Transverse colon (tissue), 4 donors: ENCODE measurements around the gene PPP1R1B.

Source experiments
- EP300 ChIP-seq: sonication (generic); formaldehyde crosslinking; IDR thresholded peaks from one replicate; pipeline ENCODE4 v1.6.1; 2017; ENCODE audit warnings: antibody characterized with exemption, low read depth
- POLR2A ChIP-seq: fragments of 450-650 bp; IDR thresholded peaks from one replicate; pipeline ENCODE4 v1.6.1; 2016; ENCODE audit warnings: antibody characterized with exemption, mild to moderate bottlenecking, moderate library complexity
- POLR2AphosphoS5 ChIP-seq, 3 donors: sonication (generic); formaldehyde crosslinking; IDR thresholded peaks; one replicate each; pipeline ENCODE4 v1.6.1; 2016; ENCODE audit warnings: antibody characterized with exemption in 3 of 3
- TF ChIP-seq, protein P1 (sequence below), 5 experiments: fragments of 200-600 bp in 3 of 5; fragments of 450-650 bp in 2 of 5; sonication (generic) in 3 of 5; IDR thresholded peaks; 1 replicate in 2 of 5; 2 replicates in 3 of 5; pipeline ENCODE4 v1.5.1; 2016 to 2017; ENCODE audit warnings: antibody characterized with exemption in 5 of 5, inconsistent platforms in 3 of 5, mild to moderate bottlenecking in 2 of 5, moderate library complexity in 1 of 5

DNA sequence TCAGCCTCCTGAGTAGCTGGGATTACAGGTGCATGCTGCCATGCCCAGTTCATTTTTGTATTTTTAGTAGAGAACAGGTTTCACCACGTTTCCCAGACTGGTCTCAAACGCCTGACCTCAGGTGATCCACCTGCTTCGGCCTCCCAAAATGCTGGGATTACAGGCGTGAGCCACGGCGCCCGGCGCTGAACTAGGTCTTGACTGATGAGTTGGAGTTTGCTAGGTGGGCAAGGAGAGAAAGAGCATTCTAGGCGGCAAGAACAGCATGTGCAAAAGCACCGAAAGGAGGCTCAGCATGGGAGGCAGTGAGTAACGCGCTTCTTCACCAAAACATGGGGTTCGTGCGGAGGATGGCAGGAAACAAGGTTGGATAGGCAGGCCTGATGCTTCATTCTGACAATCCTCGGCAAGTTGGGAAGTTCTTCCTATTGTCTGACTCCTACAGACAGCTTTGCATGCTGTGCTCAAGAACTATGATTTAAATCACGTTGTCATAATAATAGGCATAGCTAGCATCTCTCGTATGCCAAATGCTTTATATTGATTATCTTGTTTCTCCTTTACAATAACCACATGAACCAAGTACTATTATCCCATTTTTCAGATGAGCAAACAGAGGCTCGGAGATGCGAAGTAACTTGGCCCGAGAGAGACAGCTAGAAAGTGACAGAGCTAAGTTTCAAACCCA lies 45.5 kb upstream of the PPP1R1B start:
- TF ChIP-seq, protein P1, sequence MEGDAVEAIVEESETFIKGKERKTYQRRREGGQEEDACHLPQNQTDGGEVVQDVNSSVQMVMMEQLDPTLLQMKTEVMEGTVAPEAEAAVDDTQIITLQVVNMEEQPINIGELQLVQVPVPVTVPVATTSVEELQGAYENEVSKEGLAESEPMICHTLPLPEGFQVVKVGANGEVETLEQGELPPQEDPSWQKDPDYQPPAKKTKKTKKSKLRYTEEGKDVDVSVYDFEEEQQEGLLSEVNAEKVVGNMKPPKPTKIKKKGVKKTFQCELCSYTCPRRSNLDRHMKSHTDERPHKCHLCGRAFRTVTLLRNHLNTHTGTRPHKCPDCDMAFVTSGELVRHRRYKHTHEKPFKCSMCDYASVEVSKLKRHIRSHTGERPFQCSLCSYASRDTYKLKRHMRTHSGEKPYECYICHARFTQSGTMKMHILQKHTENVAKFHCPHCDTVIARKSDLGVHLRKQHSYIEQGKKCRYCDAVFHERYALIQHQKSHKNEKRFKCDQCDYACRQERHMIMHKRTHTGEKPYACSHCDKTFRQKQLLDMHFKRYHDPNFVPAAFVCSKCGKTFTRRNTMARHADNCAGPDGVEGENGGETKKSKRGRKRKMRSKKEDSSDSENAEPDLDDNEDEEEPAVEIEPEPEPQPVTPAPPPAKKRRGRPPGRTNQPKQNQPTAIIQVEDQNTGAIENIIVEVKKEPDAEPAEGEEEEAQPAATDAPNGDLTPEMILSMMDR (IDR thresholded peaks at IDR 0.05), result no peak
- TF ChIP-seq EP300 (no peak), POLR2A (no peak), POLR2AphosphoS5 (IDR thresholded peaks at IDR 0.05) (no peak)
